Stimulated activated CD8-positive, alpha-beta memory T cell treated with anti-CD3 and anti-CD28 coated beads, Interleukin-15, amount 100 ng/mL, for 48 hours (primary cell): ENCODE results near the gene LMAN2L.
A peak's percentile ranks its signal among the peaks of the same experiment; 100 is the strongest.

ENCODE experiments used
- DNase-seq, 2 donors: peaks; one replicate each; pipeline ENCODE4 v3.0.0-alpha.2; 2020; ENCODE audit warnings: low read depth in 2 of 2

Gene LMAN2L

GRCh38 chr2:96739633-96740428, at the start of gene LMAN2L:
Gene LMAN2L (minus strand): TSS chr2:96740064. CDS start chr2:96740040, 24 bp downstream.
- DNase-seq = peak; percentile 94 to 97

GRCh38 chr2:96789245-96789617, 49.4 kb upstream of the LMAN2L start:
- DNase-seq = no peak

- no peak for DNase-seq
Observed at GRCh38 chr2:96788442-96789244, 48.8 kb upstream of the LMAN2L start.

GRCh38 chr2:96787411-96787810, 47.5 kb upstream of the LMAN2L start:
- DNase-seq = no peak

- DNase-seq = no peak
Observed at GRCh38 chr2:96783388-96783787, 43.5 kb upstream of the LMAN2L start.

- DNase-seq = no peak
Observed at GRCh38 chr2:96775160-96775559, 35.3 kb upstream of the LMAN2L start.

- no peak for DNase-seq
Observed at GRCh38 chr2:96773922-96774321, 34.1 kb upstream of the LMAN2L start.

- peak in 1 of 2 donors; percentile 20 for DNase-seq
Observed at GRCh38 chr2:96772903-96773671, 33.2 kb upstream of the LMAN2L start.

- DNase-seq = no peak
Observed at GRCh38 chr2:96771796-96772618, 32.1 kb upstream of the LMAN2L start.

- no peak for DNase-seq
Observed at GRCh38 chr2:96770442-96771202, 30.8 kb upstream of the LMAN2L start.

GRCh38 chr2:96769814-96770213, 29.9 kb upstream of the LMAN2L start:
- DNase-seq = no peak

GRCh38 chr2:96768083-96768561, 28.3 kb upstream of the LMAN2L start:
- DNase-seq = no peak

GRCh38 chr2:96767135-96767871, 27.4 kb upstream of the LMAN2L start:
- no peak for DNase-seq

- no peak for DNase-seq
Observed at GRCh38 chr2:96764253-96764637, 24.4 kb upstream of the LMAN2L start.

GRCh38 chr2:96763511-96764252, 23.8 kb upstream of the LMAN2L start:
- DNase-seq = no peak

GRCh38 chr2:96762529-96763311, 22.9 kb upstream of the LMAN2L start:
- no peak for DNase-seq

- DNase-seq = no peak
Observed at GRCh38 chr2:96760986-96761832, 21.3 kb upstream of the LMAN2L start.
